WI38 (cell line): ENCODE data around the gene RCSD1.
"Not testable (repeated sequence)": the region's sequence is repeated elsewhere in the genome, so short reads cannot be mapped to it uniquely, and the experiment has no call there.

ENCODE experiments used
- H3K4me3 ChIP-seq: 2 replicates; pipeline ENCODE4 v1.5.1; 2011; ENCODE audit warnings: low read depth, mild to moderate bottlenecking, control low read depth, low read length
- CTCF ChIP-seq: IDR thresholded peaks from 2 replicates; pipeline ENCODE4 v1.5.1; 2012; ENCODE audit warnings: low read depth, mild to moderate bottlenecking, control low read depth, low read length

RCSD1 gene

GRCh38 chr1:167717351-167717750 lies 87.3 kb downstream of the RCSD1 start:
- no peak overlapping the region for H3K4me3 ChIP-seq

GRCh38 chr1:167718914-167719691 lies 89.1 kb downstream of the RCSD1 start:
- no peak overlapping the region for H3K4me3 ChIP-seq
- TF ChIP-seq CTCF: no peak

More at GRCh38 chr1:167717351-167717750, 87.3 kb downstream of the RCSD1 start:
- TF ChIP-seq CTCF: no peak

GRCh38 chr1:167719715-167720421 lies 89.8 kb downstream of the RCSD1 start:
- not testable (repeated sequence) for H3K4me3 ChIP-seq

GRCh38 chr1:167720965-167721616 lies 91.1 kb downstream of the RCSD1 start:
- peak overlapping the region; percentile 93 for H3K4me3 ChIP-seq
- TF ChIP-seq CTCF: peak; percentile 43

GRCh38 chr1:167721617-167722151 lies 91.7 kb downstream of the RCSD1 start, which contains the start of gene MPZL1:
Gene MPZL1, plus strand, starts transcription at chr1:167721982. Its CDS starts 170 bp downstream, at chr1:167722152.
- H3K4me3 ChIP-seq: peak within 1 kb of the TSS; percentile 93
- no peak for TF ChIP-seq CTCF

- no peak for TF ChIP-seq CTCF
- H3K4me3 ChIP-seq: peak overlapping the region; percentile 93
These were observed 92.3 kb downstream of the RCSD1 start for GRCh38 chr1:167722152-167722869.

- H3K4me3 ChIP-seq: peak overlapping the region; percentile 93
- TF ChIP-seq CTCF: no peak
These were observed 92.8 kb downstream of the RCSD1 start for GRCh38 chr1:167722870-167723251.
